HG03064 (cell line): ENCODE results near the gene TBPL1.
"Not testable (repeated sequence)": the region's sequence is repeated elsewhere in the genome, so short reads cannot be mapped to it uniquely, and the experiment has no call there.

ENCODE experiments used
- ATAC-seq: cut with Tn5 transposase; IDR thresholded peaks from one replicate; pipeline ENCODE4 v1.9.1; 2021; ENCODE audit warnings: low read depth; ENCODE audit not compliant: unreplicated experiment

TBPL1 gene

DNA sequence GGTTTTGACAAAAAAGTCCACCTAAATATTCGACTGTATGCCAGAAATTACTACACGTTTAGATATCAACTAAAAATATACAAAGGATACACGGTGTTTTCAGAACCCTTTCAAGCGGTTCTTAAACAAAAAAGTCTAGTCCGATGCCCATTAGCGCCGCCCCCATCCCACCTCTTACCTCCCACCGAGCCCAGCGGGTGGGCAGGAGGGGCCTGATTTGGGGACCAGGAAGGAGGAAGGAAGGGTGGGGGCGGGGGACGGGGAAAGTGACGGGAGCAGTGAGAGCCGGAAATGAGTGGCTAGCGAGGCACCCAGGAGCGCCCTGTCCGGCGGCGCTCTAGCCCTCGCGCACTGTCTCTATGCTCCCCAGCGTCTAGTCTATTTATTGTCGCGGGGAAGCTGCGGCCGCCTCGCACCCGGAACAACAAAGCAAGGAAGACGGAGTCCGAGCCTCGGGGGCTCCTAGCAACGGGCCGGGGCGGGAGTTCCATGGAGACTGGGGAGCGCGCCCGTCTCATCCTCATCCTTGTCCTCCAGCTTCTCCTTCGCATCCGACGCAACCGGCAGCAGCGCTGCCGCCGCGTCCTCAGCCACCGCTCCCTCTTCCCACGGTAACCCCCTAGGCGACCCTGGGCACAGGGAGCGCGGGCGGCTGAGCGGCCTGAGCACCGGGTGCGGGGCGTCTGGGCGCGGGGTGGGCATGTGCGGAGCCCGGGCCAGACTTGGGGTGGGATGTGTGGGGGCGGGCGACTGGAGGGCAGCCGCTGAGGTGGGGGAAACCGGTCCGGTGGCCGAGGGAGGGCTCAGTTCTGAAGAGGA is at the start of gene TBPL1:
TSS of gene TBPL1 (plus strand) at position 410 of the 819 bp plus-strand sequence. CDS start 26,902 bp downstream, outside the sequence.
- peak; percentile 85 for ATAC-seq

DNA sequence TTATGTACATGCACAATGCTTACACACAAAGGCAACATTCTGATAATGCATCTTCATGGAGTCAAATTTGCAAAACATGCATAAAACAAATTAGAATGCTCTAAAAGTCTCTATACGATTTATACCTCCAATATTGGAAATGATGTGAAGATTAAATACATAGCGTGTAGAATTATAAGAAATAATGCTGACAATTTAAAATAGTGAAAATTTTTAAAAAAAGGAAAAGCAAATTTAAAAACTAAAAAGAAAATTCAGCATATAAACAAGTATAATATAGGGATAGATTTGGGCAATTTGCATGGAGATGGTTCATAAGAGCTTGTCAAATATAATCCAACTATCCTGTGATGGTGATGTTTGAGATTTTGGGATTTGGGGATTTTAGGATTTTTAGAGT is 49.2 kb upstream of the TBPL1 start:
- no peak for ATAC-seq

DNA sequence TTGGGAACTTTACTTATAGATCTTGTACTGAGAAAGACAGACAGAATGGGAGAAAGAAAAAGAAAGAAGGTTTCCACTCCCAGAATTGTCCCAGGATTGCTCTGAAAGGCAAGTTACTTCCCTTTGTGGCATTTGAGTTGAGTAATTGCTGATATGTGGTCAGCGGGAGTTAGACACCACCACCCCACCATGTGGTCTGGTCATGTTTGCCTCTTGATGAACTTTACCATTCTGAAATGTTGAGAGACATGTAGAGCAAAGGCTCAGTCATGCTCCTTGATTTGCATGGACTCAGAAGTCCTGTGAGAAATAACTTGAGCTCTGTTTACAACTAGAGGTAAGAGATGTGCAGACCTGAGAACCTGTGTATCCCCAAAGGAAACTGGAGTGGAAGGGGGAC is 47.0 kb upstream of the TBPL1 start:
- no peak for ATAC-seq

- ATAC-seq: peak; percentile 73
Measured at GRCh38 chr6:133916650-133917151, 36.3 kb upstream of the TBPL1 start.

DNA sequence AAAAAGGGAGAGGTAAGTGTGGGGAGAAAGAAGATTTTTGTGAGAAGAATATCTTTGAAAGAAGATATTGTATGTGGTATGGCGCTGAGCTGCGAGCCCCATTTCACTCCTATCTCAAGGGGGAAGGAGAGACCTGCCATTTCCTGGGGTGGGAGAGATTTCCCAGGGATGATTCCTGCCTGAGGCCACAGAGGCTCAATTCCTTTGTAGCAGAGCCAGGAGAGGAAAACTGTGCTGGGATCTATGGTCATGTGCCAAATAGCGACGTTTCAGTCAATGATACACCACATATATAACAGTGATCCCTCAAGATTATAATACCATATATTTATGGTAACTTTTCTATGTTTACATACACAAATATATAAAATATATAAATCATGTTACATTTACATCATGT is 35.2 kb upstream of the TBPL1 start:
- ATAC-seq: no peak

GRCh38 chr6:133918208-133918930 is 34.7 kb upstream of the TBPL1 start:
- ATAC-seq: no peak

DNA sequence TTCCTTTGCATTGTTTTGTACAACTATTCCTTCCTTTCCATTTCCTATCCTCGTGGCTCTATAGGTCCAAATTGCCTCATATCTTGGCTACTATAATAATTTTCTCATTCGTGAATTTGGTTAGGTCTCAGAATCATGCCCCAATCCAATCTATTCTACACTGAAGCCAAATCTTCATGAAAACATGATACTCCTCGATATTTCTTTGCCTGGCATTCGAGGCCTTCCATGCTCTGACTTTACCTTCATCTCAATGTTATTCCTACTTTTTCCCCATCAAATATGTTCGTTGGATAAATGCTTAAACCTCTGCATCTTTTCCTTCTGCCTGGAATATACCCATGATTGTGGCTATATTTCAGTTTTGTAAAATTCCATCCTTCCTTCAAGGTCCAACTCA is 33.7 kb upstream of the TBPL1 start:
- ATAC-seq: no peak

GRCh38 chr6:133921249-133921859 is 31.7 kb upstream of the TBPL1 start:
- ATAC-seq: no peak

- ATAC-seq: no peak
Measured at GRCh38 chr6:133923938-133924593, 29.0 kb upstream of the TBPL1 start.

GRCh38 chr6:133931221-133931620 is 21.8 kb upstream of the TBPL1 start:
- ATAC-seq: not testable (repeated sequence)

GRCh38 chr6:133936352-133936751 is 16.7 kb upstream of the TBPL1 start:
- not testable (repeated sequence) for ATAC-seq

DNA sequence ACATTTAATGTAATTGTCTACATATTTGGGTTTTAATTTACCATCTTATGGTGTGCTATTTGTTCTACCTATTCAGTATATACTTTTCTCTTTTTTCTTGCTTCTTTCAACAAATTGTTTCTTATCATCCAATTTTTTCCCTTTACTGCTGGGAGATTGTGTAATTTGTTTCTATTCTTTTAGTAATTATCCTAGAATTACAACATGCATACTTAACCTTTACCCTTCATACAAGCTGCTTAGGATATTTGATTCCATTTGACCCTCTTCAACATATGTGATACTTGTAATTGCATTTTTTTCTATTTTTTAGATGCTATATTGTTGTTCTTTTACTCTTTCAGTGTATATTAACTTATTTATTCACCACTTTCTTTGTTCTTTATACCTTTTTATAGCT is 15.1 kb upstream of the TBPL1 start:
- no peak for ATAC-seq

DNA sequence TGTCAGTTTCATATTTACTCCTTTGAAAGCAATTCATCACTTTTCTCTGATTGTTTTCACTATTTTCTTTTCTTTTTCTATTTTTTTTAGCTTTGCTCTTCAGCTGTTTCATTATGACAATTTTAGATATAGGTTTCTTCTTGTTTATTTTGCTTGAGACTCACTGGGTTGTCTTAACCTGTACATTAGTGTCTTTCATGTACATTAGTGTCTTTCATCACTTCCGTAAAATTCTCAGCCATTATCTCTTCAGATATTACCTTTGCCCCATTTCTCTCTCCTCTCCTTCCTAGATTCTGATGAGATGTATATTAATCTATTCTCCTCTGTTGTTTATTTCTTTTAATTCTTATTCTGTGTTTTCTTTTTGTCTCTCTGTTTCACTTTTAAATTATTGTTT is 14.5 kb upstream of the TBPL1 start:
- no peak for ATAC-seq

DNA sequence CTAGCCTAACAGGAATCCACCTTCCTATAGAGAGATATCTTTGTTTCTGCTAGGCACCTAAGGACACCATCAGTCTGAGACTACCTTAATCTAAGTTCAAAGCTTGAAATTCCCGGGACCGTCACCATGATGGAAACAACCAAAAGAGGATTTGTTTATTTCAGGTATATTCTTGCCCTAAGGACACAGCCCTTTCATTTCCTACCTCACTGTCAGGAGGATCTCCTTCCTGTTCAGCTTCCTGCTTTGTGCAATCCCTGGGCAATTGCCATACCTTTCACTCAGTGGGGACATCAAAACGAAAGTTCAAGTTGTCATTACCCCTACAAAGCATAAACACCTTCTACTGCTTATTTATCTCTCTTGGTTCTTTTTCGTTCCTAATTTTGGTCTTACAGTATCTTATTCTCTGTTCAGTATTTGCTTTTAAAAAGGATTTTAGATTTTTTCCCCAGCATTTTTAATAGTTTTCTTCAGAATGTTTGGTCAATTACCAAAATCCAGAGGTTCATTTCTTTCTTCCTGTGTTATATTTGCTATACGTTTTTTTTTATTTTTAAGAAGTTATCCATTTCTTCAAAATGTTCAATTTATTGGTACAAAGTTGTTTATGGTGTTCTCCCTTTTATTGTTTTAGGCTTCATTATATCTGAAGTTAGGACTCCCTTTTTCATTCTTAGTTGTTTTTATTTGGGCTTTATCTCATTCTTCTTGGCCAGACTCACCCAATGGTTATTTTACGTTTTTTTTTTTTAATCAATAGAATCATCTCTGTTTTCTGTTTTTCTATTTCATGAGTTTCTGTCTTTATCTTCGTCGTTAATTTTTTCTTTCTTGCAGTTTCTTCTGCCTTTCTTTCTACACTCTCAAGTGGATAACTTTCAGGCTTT is 13.0 kb upstream of the TBPL1 start:
- no peak for ATAC-seq

DNA sequence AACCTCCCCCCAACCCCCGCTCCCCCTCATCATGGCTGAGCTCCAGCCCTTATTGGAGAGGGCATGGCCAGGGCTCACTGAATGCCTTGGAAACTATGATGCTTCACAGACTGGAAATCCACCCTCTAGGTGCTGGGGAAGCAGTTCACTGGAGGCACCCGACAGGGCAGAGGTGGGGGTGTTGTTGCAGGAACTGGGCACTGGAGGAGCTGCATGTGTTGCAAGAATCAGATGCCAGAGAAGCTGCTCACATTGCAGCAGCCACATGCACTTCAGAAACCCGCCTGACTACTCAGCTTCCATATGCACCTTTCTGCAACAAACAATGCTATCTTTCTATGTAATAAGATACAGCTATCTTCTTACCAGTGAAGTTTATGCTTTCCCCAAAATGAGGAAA is 7.9 kb upstream of the TBPL1 start:
- ATAC-seq: no peak

DNA sequence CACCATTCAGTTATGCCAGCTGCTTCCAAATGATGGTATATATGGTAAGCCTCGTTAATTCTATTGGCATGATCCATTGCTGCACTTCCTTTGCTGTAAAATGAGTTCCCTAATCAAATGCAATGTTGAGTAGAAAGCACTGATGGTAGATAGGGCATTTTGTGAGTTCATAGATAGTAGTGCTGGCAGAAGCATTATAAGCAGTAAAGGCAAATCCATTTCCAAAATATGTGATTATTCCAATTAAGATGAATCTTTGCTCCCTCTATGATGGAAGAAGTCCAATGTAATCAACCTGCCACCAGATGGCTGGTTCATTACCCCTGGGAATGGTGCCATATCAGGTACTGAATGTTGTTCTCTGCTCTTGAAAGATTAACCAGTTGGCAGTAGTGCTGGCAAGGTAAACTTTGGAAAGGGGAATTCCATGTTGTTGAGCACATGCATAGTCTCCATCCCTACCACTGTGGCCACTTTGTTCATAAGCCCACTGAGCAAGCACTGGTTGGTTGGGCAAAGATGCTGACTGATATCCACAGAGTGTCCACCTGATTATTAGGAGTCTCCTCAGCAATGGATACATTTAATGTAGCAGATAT is 5.6 kb upstream of the TBPL1 start:
- no peak for ATAC-seq

DNA sequence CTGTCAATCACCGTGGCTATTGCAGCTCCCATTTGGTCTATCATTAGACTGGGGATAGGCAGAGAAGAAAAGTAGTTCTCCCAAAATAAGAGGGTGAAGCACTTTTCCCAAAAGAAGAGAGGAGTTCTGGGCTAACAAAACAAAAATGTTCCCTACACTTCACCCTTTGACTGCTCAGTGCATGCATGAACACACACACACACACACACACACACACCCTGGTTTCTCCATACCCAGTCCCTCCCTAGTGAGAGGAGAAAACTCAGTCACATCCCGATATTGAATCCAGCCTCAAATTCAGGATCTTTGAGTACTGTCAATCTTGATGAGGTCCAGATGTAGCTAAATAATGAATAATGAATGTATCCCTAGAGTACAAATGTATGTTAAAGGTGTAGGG is 4.6 kb upstream of the TBPL1 start:
- ATAC-seq: no peak

- no peak for ATAC-seq
Measured at GRCh38 chr6:133951227-133951626, 1.8 kb upstream of the TBPL1 start.
